Dedifferentiated amniotic fluid mesenchymal stem cell (primary cell): ENCODE results near the gene SCGN.
A peak's percentile ranks its signal among the peaks of the same experiment; 100 is the strongest.

Experiments
- DNase-seq: peaks from one replicate; pipeline ENCODE4 v3.0.0-alpha.2; 2016; ENCODE audit errors: extremely low spot score

The SCGN gene

GRCh38 chr6:25685896-25686295 is 33.9 kb downstream of the SCGN start:
- no peak for DNase-seq

- no peak for DNase-seq
Measured at GRCh38 chr6:25686856-25687255, 34.8 kb downstream of the SCGN start.

- DNase-seq = no peak
Measured at GRCh38 chr6:25689966-25690365, 38.0 kb downstream of the SCGN start.

- DNase-seq = no peak
Measured at GRCh38 chr6:25691894-25692293, 39.9 kb downstream of the SCGN start.

GRCh38 chr6:25692472-25692871 is 40.5 kb downstream of the SCGN start:
- DNase-seq = no peak

- no peak for DNase-seq
Measured at GRCh38 chr6:25694366-25694765, 42.4 kb downstream of the SCGN start.

- no peak for DNase-seq
Measured at GRCh38 chr6:25695671-25696070, 43.7 kb downstream of the SCGN start.

- DNase-seq = no peak
Measured at GRCh38 chr6:25697537-25698340, 45.7 kb downstream of the SCGN start.

GRCh38 chr6:25698631-25699030 is 46.6 kb downstream of the SCGN start:
- no peak for DNase-seq

- DNase-seq = no peak
Measured at GRCh38 chr6:25699649-25700048, 47.6 kb downstream of the SCGN start.

- no peak for DNase-seq
Measured at GRCh38 chr6:25700761-25701160, 48.7 kb downstream of the SCGN start.

GRCh38 chr6:25701807-25702206 is 49.8 kb downstream of the SCGN start:
- DNase-seq = no peak

- DNase-seq = no peak
Measured at GRCh38 chr6:25703005-25703404, 51.0 kb downstream of the SCGN start.

GRCh38 chr6:25704001-25704400 is 52.0 kb downstream of the SCGN start:
- DNase-seq = no peak

GRCh38 chr6:25706314-25707014 is 54.4 kb downstream of the SCGN start:
- no peak for DNase-seq

- DNase-seq = no peak
Measured at GRCh38 chr6:25709761-25710160, 57.7 kb downstream of the SCGN start.

- no peak for DNase-seq
Measured at GRCh38 chr6:25710287-25710686, 58.3 kb downstream of the SCGN start.

GRCh38 chr6:25713824-25714223 is 61.8 kb downstream of the SCGN start:
- DNase-seq = no peak

GRCh38 chr6:25714765-25715164 is 62.8 kb downstream of the SCGN start:
- DNase-seq = no peak

- no peak for DNase-seq
Measured at GRCh38 chr6:25715794-25716193, 63.8 kb downstream of the SCGN start.

GRCh38 chr6:25717866-25718740 is 66.1 kb downstream of the SCGN start:
- peak; percentile 51 for DNase-seq
